HG02588 (cell line): Measurements from ENCODE around the gene VCP.

Source experiments
- ATAC-seq: cut with Tn5 transposase; IDR thresholded peaks from one replicate; pipeline ENCODE4 v1.9.1; 2021; ENCODE audit warnings: mild to moderate bottlenecking, moderate library complexity; ENCODE audit not compliant: unreplicated experiment

Gene VCP

GRCh38 chr9:35072461-35073278, at the start of gene VCP:
Gene VCP, minus strand, starts transcription at chr9:35072625. Its CDS starts 272 bp downstream, at chr9:35072353.
- ATAC-seq, result peak; percentile 86

GRCh38 chr9:35116898-35117551, 44.6 kb upstream of the VCP start:
- peak; percentile 44 for ATAC-seq

GRCh38 chr9:35116539-35116897, 44.1 kb upstream of the VCP start:
- no peak for ATAC-seq

- ATAC-seq, result peak; percentile 50
Measured at GRCh38 chr9:35115680-35116538, 43.5 kb upstream of the VCP start, which contains the start of gene ATOSB. Gene ATOSB, minus strand, starts transcription at chr9:35115862. Its CDS starts 7,588 bp downstream, at chr9:35108274.

GRCh38 chr9:35114840-35115628, 42.6 kb upstream of the VCP start:
- ATAC-seq, result no peak

- ATAC-seq, result no peak
Measured at GRCh38 chr9:35114113-35114839, 41.9 kb upstream of the VCP start.

GRCh38 chr9:35112257-35113020, 40.0 kb upstream of the VCP start:
- ATAC-seq, result no peak

GRCh38 chr9:35111001-35111933, 38.8 kb upstream of the VCP start:
- peak; percentile 80 for ATAC-seq

- ATAC-seq, result no peak
Measured at GRCh38 chr9:35110327-35110761, 37.9 kb upstream of the VCP start.

GRCh38 chr9:35108946-35109575, 36.6 kb upstream of the VCP start:
- ATAC-seq, result no peak

- no peak for ATAC-seq
Measured at GRCh38 chr9:35108461-35108860, 36.0 kb upstream of the VCP start.

- ATAC-seq, result no peak
Measured at GRCh38 chr9:35107297-35108290, 35.2 kb upstream of the VCP start.

GRCh38 chr9:35106343-35106730, 33.9 kb upstream of the VCP start:
- ATAC-seq, result no peak

GRCh38 chr9:35105571-35106342, 33.3 kb upstream of the VCP start:
- no peak for ATAC-seq

GRCh38 chr9:35105126-35105525, 32.7 kb upstream of the VCP start:
- ATAC-seq, result no peak

GRCh38 chr9:35104586-35104985, 32.2 kb upstream of the VCP start:
- no peak for ATAC-seq
